K562 (cell line): ENCODE data around the gene FKRP. TPM values are rescaled to one million over a fixed set of nuclear protein-coding genes. Genes with fewer than 3 reads are reported as not detected.
A peak's percentile ranks its signal among the peaks of the same experiment; 100 is the strongest.

Experiments used
- ATAC-seq: fragments of 200-7000 bp; cut with Tn5 transposase; 3 replicates; pipeline ENCODE4 v1.9.1; 2020; ENCODE audit warnings: moderate library complexity
- BruUV-seq: library from RNA; stranded (reverse); fragments of 400-500 nt; replicated peaks from 2 replicates; lab custom pipeline; 2021; lab: Mats Ljungman, UMichigan
- CTCF ChIA-PET: fragments of 300-600 bp; formaldehyde crosslinking; extraction: SDS; loops from one replicate; lab custom pipeline; 2021; ENCODE audit warnings: low intra/inter-chr PET ratio; lab: Yijun Ruan, JAX
- POLR2A ChIA-PET: fragments of 300-600, 350-650 bp; sonication (Branson Sonifier 250); formaldehyde crosslinking; extraction: SDS; loops from one replicate; lab custom pipeline; 2021; ENCODE audit warnings: antibody characterized with exemption, inconsistent platforms; lab: Yijun Ruan, JAX
- DNase-seq, 4 experiments: peaks; one replicate each; pipeline versions ENCODE4 v3.0.0 to v3.0.0-alpha.2; 2011 to 2018; ENCODE audit warnings: low spot score in 3 of 4, mixed read lengths in 3 of 4; ENCODE audit errors: extremely low read depth in 1 of 4
- FAIRE-seq: peaks from 2 replicates; lab custom pipeline; 2011; peaks lifted over from hg19 to GRCh38; lab: Jason Lieb, UNC
- H2AFZ ChIP-seq: 2 replicates; pipeline ENCODE4 v1.6.0; 2011; ENCODE audit warnings: low read depth, low read length, control low read depth, inconsistent platforms
- H3K27ac ChIP-seq: fragments of 200-600 bp; 3 replicates; pipeline ENCODE4 v1.8.0; 2011; ENCODE audit warnings: low read depth, mild to moderate bottlenecking, control low read depth, inconsistent platforms, low read length, moderate library complexity, mixed read lengths; ENCODE audit errors: extremely low read depth
- H3K27me3 ChIP-seq, 2 experiments: fragments of 300-600 bp in 1 of 2; 2 replicates in 1 of 2; 3 replicates in 1 of 2; pipeline versions ENCODE4 v1.6.0 to v1.8.0; 2011; ENCODE audit warnings: inconsistent platforms in 2 of 2, low read length in 2 of 2, mild to moderate bottlenecking in 1 of 2, mixed read lengths in 1 of 2, moderate library complexity in 1 of 2; ENCODE audit not compliant: control insufficient read depth in 2 of 2, insufficient read depth in 2 of 2
- H3K36me3 ChIP-seq: fragments of 300-600 bp; 3 replicates; pipeline ENCODE4 v1.8.0; 2011; ENCODE audit warnings: mild to moderate bottlenecking, low read length, inconsistent platforms; ENCODE audit not compliant: control insufficient read depth, insufficient read depth
- H3K4me1 ChIP-seq, 2 experiments: fragments of 200-600 bp in 1 of 2; replicated peaks in 1 of 2; 2 replicates in 1 of 2; 3 replicates in 1 of 2; pipeline versions ENCODE4 v1.5.1 to v1.8.0; 2011; ENCODE audit warnings: inconsistent platforms in 2 of 2, low read length in 2 of 2, mild to moderate bottlenecking in 1 of 2, mixed read lengths in 1 of 2, moderate library complexity in 1 of 2; ENCODE audit not compliant: control insufficient read depth in 2 of 2, insufficient read depth in 2 of 2
- H3K4me2 ChIP-seq: 2 replicates; pipeline ENCODE4 v1.6.1; 2011; ENCODE audit warnings: low read length, control low read depth, inconsistent platforms, mixed read lengths; ENCODE audit not compliant: insufficient read depth
- H3K4me3 ChIP-seq: fragments of 200-600 bp; sonication (generic), shearing (Covaris generic); 2 replicates; pipeline ENCODE4 v1.5.1; 2016; ENCODE audit warnings: control low read depth, inconsistent platforms
- H3K79me2 ChIP-seq: fragments of 200-600 bp; 3 replicates; pipeline ENCODE4 v1.8.0; 2011; ENCODE audit warnings: low read length, inconsistent platforms; ENCODE audit not compliant: control insufficient read depth, insufficient read depth
- H3K9ac ChIP-seq, 2 experiments: 2 replicates each; pipeline versions ENCODE4 v1.6.0 to v1.6.1; 2011; ENCODE audit warnings: low read depth in 2 of 2, low read length in 2 of 2, control low read depth in 1 of 2, inconsistent platforms in 1 of 2, mild to moderate bottlenecking in 1 of 2, mixed read lengths in 1 of 2; ENCODE audit not compliant: insufficient read depth in 1 of 2
- H3K9me1 ChIP-seq: one replicate; pipeline ENCODE4 v1.6.0; 2011; ENCODE audit warnings: inconsistent platforms, mild to moderate bottlenecking, low read length, moderate library complexity; ENCODE audit not compliant: control insufficient read depth, insufficient read depth
- H3K9me3 ChIP-seq: replicated peaks from 2 replicates; pipeline ENCODE4 v1.5.1; 2011; ENCODE audit warnings: low read depth, low read length, inconsistent platforms; ENCODE audit not compliant: control insufficient read depth, insufficient read depth
- H4K20me1 ChIP-seq: replicated peaks from 2 replicates; pipeline ENCODE4 v1.6.1; 2011; ENCODE audit warnings: low read length, inconsistent platforms, mixed read lengths; ENCODE audit not compliant: control insufficient read depth, insufficient read depth
- E2F1 ChIP-seq: sonication (generic); formaldehyde crosslinking; IDR thresholded peaks from 2 replicates; pipeline ENCODE4 v1.8.1; 2023; ENCODE audit warnings: mild to moderate bottlenecking, missing genetic modification reagents, moderate library complexity
- HOXB6 ChIP-seq: fragments of 250-450 bp; sonication (Bioruptor Pico); IDR thresholded peaks from 2 replicates; pipeline ENCODE4 v1.5.1; 2022; ENCODE audit warnings: mild to moderate bottlenecking, borderline replicate concordance
- KAT8 ChIP-seq: fragments of 450-650 bp; IDR thresholded peaks from 2 replicates; pipeline ENCODE4 v1.6.1; 2016; ENCODE audit warnings: low read depth, mild to moderate bottlenecking
- MYNN ChIP-seq, 2 experiments: sonication (generic); formaldehyde crosslinking in 1 of 2; IDR thresholded peaks; 2 replicates each; pipeline versions ENCODE4 v1.5.0 to v1.6.1; 2016 to 2020; ENCODE audit warnings: antibody characterized with exemption in 1 of 2, missing genetic modification reagents in 1 of 2
- ZBTB8A ChIP-seq: fragments of 450-650 bp; IDR thresholded peaks from 2 replicates; pipeline ENCODE4 v1.6.1; 2018; ENCODE audit warnings: mild to moderate bottlenecking, moderate library complexity; ENCODE audit not compliant: partially characterized antibody
- WGBS: fragments of 100-300 bp; shearing (Covaris generic); methylation state at CpG from one replicate; pipeline ENCODE4 v1.1.6; 2016; ENCODE audit warnings: low coverage, mixed read lengths; ENCODE audit not compliant: insufficient coverage; ENCODE audit errors: missing lambda C conversion rate; 5-methylcytosine and 5-hydroxymethylcytosine counted together
- in situ Hi-C: fragments of 300-500 bp; cut with MboI; formaldehyde crosslinking; loops from 4 replicates; pipeline ENCODE4 v1.15.0; 2018; ENCODE audit warnings: inconsistent platforms, mixed read lengths
- intact Hi-C: fragments of 100-400 bp; cut with micrococcal nuclease; formaldehyde crosslinking; loops from 2 replicates; pipeline ENCODE4 v1.14.2; 2022
- polyA plus RNA-seq, 8 experiments: library from polyadenylated mRNA; depleted of rRNA in 4 of 8; stranded (reverse) in 5 of 8; unstranded in 3 of 8; fragments of >200 nt; fragmentation: Nextera tagmentation in 2 of 8; fragmentation: Illumina TruSeq in 1 of 8; extraction: Ambion mirVana in 2 of 8; extraction: Trizol in 1 of 8; gene quantifications; 2 replicates each; pipeline versions ENCODE4 v1.2.1 to v1.2.3, GENCODE V29; 2011 to 2014; ENCODE audit warnings: inconsistent platforms in 1 of 8, missing spikeins in 1 of 8
- total RNA-seq, 7 experiments: library from RNA; depleted of rRNA in 6 of 7; stranded (reverse); fragments of >200 nt in 6 of 7; fragmentation: Illumina TruSeq in 2 of 7; extraction: Trizol in 2 of 7; gene quantifications; 2 replicates each; pipeline versions ENCODE4 v1.2.1 to v1.2.3, GENCODE V29; 2011 to 2021; ENCODE audit warnings: low replicate concordance in 1 of 7
- TF ChIP-seq, protein P1 (sequence below), 2 experiments: fragments of 450-650 bp; formaldehyde crosslinking in 1 of 2; IDR thresholded peaks; 2 replicates each; pipeline versions ENCODE4 v1.4.0 to v1.6.1; 2014 to 2020; ENCODE audit warnings: mild to moderate bottlenecking in 2 of 2, borderline replicate concordance in 1 of 2, low read depth in 1 of 2
- TF ChIP-seq, protein P2 (sequence below): sonication (generic); formaldehyde crosslinking; IDR thresholded peaks from 2 replicates; pipeline ENCODE4 v1.5.0; 2020; ENCODE audit warnings: missing genetic modification reagents

Gene FKRP
- total and polyA plus RNA-seq, 9 of the 15 experiments (the other 6 are each of a cell fraction or from before 2014, with no cell fraction given) = 0.68 to 16.1 (median 6.5) TPM

- H3K4me1 ChIP-seq = peaks cover 19 to 67% of the 10 kb centered on the region in 2 experiments
- intact Hi-C loops (no loop called here), in situ Hi-C loops (no loop called here)
- no peaks in the 10 kb centered on the region for H3K27me3 ChIP-seq
- peaks cover 8% of the 10 kb centered on the region for H3K9me1 ChIP-seq
- no peak overlapping the region for H3K4me3 ChIP-seq
- H2AFZ ChIP-seq = no peak overlapping the region
- WGBS = 92% methylated on average over 12 of the region's 14 CpGs
- TF ChIP-seq, protein P1, sequence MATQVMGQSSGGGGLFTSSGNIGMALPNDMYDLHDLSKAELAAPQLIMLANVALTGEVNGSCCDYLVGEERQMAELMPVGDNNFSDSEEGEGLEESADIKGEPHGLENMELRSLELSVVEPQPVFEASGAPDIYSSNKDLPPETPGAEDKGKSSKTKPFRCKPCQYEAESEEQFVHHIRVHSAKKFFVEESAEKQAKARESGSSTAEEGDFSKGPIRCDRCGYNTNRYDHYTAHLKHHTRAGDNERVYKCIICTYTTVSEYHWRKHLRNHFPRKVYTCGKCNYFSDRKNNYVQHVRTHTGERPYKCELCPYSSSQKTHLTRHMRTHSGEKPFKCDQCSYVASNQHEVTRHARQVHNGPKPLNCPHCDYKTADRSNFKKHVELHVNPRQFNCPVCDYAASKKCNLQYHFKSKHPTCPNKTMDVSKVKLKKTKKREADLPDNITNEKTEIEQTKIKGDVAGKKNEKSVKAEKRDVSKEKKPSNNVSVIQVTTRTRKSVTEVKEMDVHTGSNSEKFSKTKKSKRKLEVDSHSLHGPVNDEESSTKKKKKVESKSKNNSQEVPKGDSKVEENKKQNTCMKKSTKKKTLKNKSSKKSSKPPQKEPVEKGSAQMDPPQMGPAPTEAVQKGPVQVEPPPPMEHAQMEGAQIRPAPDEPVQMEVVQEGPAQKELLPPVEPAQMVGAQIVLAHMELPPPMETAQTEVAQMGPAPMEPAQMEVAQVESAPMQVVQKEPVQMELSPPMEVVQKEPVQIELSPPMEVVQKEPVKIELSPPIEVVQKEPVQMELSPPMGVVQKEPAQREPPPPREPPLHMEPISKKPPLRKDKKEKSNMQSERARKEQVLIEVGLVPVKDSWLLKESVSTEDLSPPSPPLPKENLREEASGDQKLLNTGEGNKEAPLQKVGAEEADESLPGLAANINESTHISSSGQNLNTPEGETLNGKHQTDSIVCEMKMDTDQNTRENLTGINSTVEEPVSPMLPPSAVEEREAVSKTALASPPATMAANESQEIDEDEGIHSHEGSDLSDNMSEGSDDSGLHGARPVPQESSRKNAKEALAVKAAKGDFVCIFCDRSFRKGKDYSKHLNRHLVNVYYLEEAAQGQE (IDR thresholded peaks at IDR 0.05; ENCODE audit: borderline replicate concordance) = no peak
- TF ChIP-seq, protein P1 (CRISPR knock-in tag; IDR thresholded peaks at IDR 0.05; ENCODE audit: low read depth) = no peak
- TF ChIP-seq, protein P2, sequence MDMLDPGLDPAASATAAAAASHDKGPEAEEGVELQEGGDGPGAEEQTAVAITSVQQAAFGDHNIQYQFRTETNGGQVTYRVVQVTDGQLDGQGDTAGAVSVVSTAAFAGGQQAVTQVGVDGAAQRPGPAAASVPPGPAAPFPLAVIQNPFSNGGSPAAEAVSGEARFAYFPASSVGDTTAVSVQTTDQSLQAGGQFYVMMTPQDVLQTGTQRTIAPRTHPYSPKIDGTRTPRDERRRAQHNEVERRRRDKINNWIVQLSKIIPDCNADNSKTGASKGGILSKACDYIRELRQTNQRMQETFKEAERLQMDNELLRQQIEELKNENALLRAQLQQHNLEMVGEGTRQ = no peak
- no peak for TF ChIP-seq ZBTB8A
- no peak for TF ChIP-seq HOXB6 (CRISPR knock-in tag)
- no peak for TF ChIP-seq KAT8
- no peak for TF ChIP-seq E2F1 (CRISPR knock-in tag)
- TF ChIP-seq MYNN (IDR thresholded peaks at IDR 0.05) = no peak
- no peak for TF ChIP-seq MYNN (CRISPR knock-in tag; IDR thresholded peaks at IDR 0.05)
- ChIA-PET CTCF (no interaction called here), POLR2A (interaction anchor here (0.5 kb wide), 1 partner anchor 9 kb away, joined by 3 read pairs; no protein-coding TSS in a partner anchor)
- peaks cover 37% of the 10 kb centered on the region for H4K20me1 ChIP-seq
- no peaks in the 10 kb centered on the region for H3K9me3 ChIP-seq
- H3K4me2 ChIP-seq = no peak overlapping the region
- ATAC-seq (no peak), DNase-seq (no peak), FAIRE-seq (no peak)
- TSS peak; percentile 21 for BruUV-seq
- H3K27ac ChIP-seq = no peak overlapping the region
- peaks cover 40% of the 10 kb centered on the region for H3K79me2 ChIP-seq
- peaks cover 98% of the 10 kb centered on the region for H3K36me3 ChIP-seq
- no peak overlapping the region for H3K9ac ChIP-seq
These were observed 18.8 kb upstream of the FKRP start for GRCh38 chr19:46726971-46727501.
